ENCODE measurements around the gene NRXN3.

The NRXN3 gene

DNA sequence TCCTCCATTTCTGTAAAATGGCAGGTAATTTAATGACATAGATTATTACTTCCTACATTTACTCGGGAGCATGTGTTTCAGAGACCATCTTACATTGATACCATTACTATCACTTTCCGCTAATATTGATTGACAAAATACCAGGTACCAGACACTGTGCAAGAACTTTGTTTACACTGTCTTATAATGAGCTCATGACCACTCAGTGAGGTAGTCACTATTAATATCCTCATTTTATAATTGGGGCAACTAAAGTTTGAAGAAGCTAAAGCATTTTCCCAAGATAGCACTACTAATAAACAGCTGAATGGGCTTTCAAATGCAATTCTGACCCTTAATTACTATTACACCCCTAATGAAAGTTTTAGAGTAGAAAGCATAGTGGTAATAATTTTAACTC lies 1306.4 kb downstream of the NRXN3 start:
- no peak for DNase-seq (ENCODE audit: low read depth)

DNA sequence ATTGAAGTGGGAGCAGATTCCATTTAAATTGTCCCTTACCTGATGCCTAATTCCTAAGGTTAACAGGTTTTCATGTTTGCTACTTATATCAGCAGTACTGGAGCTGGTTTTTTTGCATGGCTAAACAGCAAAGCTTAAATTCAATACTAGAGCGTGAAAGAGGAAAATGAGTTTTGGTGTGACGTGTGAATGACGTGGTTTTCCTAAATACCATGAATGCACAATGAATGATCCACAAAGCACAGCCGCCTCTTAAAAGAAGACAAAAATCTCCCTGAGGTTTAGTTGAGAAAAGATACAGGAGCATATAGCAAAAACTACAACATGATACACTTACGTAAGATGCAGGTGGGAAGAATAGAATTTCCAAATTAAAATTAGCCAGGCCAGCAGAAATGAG lies 1310.0 kb downstream of the NRXN3 start:
- DNase-seq (ENCODE audit: low read depth) = no peak

DNA sequence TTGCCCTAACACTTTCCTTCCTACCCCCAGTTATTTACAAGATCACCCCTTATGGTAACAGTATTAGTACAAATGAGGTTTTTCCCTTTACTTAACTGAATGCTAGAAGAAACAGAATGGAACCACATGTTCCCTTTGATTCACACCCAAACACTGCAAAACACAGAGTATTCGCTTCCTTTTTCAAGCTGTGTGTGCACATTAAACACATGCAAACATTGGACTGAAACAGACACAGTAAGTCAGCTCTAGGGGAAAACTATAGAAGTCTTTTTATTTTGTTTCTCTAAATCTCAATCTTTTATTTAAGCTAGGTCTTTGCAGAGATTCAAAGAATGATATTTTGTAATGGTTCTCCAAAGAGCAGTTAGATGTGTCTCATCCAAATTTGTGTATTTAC lies 1312.7 kb downstream of the NRXN3 start:
- DNase-seq (ENCODE audit: low read depth) = no peak

DNA sequence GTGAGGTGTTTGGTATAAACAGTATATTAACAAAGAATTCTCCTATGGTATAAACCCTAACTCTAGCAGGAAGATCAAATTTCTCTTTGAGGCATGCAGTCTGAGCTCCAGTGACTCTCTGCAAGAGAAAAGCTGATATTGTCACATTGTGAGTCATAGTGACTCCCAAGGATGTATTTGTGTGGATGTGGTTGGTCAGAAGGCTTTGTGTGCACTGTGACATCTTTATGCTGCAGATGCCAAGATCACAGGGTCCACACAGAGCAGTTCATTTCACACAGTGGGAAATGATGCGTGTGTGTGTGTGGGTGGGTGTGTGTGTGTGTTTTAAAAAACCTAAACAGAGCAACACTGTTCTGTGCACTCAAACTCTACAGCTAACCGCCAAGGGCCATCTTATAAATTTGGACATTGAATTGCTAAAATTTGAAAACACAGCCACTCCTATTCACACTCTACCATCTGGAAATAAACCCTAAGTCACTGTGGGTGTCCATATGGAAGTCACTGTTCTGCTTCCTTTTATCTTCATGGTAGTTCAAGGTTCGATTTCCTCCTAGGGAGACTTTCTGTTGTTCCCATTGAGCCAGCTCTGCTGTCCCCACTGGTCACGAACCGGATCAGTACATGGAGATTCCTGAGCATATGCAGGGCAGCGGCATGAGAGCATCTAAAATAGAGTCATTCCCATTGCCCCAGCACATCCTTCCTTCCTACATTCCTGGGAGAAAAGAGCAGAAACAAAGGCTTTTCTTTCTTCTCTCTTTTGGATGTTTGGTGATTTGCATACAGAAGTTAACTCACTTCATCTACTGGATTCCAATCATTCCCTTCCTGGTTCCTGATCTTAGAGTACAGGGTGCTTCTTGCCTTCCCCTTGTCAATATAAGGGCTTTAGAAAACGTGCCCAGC lies 1313.6 kb downstream of the NRXN3 start:
- DNase-seq (ENCODE audit: low read depth) = no peak

DNA sequence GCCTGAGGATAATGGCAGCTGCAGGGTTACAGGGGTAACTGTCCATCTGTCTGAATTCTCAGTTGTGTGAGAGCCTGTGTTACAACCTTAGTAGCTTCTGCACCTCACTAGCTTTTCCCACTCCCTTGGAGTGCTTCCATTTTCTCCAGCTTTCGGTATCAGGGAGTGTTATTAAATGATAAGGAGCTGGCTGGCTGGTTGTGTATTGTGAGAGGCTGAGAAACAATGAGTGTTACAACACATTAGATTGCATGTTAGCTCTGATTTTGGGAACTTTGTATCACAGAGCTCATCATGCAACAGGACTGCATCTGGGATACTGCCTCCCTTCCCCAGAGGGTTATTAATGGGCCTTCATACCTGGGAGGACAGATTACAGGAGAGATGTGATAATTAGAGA lies 1317.5 kb downstream of the NRXN3 start:
- DNase-seq (ENCODE audit: low read depth) = no peak

DNA sequence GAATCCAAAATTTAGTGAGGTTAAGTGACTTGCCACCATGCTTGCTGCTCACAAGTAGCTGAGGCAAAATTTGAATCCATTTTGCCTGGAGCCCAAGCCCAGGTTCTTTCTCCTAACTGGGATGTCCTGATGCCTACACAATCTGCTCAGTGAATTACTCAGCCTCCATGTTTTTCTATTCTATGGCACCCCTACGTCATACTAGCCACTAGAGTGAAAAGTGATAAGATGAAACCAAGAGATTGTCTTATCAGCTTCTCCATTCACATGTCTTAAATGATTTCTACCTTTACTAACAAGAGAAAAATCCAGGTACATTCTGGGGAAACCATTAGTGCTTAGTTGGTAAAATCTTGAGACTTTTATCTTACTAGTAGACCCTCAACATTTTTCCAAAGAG lies 1321.0 kb downstream of the NRXN3 start:
- no peak for DNase-seq (ENCODE audit: low read depth)

DNA sequence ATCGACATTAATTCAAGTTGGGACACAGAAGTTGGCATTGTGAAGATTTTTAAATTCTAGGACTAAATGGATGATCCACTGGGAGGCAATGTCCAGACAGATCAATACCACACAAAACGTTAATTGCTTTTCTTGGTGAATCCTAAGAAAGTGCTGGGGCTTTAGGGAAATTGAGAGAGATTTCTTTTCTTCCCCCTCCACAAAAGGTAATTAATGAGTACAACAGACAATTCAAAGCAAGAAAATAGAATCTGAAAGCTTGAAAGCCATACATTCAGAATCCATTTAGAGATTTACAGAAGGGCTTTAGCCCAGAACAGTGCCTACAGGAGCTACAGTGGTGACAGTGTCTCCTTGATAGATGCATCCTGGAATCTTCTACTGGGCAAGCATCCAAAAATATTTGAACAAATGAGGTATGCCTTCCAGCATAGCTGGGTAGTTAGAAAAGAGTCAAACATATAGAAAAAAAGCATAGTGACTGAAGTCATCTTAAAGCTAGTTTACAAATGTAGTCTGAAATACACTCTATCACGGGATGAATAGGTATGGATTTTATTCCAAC lies 1323.0 kb downstream of the NRXN3 start:
- DNase-seq (ENCODE audit: low read depth) = no peak

DNA sequence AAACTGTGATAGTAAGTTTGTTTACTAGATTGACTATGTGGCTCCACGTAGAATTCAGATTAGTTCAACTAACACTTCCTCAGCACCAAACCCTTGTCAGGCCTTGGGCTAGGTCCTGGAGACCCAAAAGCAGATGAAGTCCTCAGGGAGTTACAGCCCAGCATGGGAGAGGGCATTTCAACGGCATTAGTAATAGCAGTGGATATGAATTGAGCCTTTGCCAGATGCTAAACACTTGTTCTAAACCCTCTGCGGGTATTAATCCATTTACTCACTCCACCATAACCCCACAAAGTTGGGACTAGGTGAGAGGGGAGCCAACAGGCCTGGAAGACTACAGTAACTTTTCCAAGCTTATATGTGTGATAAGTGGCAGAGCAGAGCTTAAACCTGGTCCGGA lies 1326.5 kb downstream of the NRXN3 start:
- DNase-seq (ENCODE audit: low read depth) = no peak

DNA sequence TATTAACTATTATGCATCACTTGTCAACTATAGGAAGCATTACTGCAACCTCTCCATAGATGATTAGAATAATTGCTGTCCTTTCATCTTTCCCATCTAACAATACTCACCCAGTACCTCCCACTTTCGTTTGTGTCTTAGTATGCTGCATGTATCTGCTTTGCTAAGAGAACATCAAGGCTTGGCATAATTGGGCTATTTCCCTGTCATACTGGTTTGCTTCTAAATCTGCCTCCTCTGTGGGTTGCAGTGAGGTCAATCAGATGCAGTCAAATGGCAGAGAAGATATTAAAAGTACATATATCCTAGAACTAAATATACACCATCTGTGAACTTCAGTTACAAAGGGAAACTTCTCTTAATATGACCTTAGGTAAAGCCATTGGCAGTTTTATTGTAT lies 1330.3 kb downstream of the NRXN3 start:
- no peak for DNase-seq (ENCODE audit: low read depth)

DNA sequence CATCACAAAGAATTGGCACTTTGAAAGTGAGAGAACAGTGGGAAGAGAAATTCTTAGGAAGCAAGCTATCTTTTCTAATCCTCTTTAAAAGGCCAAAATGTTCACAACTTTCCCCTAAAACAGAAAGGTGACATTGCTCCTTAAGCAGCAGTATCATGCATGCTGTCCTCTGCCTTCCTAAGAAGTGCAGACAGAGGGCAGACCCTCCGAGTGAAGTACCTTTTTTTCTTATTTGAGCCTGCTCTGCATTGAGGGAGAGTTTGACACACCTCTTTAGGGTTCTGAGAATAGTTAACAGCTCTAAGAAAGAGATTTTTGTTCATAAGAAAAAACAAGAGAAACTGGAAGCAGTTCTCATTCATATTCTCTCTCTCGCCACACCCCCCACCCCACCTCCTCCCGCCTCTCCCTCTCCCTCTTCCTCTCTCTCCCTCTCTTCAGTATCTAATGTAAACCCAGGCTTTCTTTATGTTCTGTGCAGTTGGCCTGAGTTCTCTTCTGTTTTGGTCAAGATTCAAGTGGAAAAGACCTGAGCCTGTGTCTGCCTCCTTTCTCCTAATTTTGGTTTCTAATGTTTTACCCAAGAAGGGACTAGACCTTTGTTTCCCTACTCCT lies 1332.1 kb downstream of the NRXN3 start:
- no peak for DNase-seq (ENCODE audit: low read depth)

DNA sequence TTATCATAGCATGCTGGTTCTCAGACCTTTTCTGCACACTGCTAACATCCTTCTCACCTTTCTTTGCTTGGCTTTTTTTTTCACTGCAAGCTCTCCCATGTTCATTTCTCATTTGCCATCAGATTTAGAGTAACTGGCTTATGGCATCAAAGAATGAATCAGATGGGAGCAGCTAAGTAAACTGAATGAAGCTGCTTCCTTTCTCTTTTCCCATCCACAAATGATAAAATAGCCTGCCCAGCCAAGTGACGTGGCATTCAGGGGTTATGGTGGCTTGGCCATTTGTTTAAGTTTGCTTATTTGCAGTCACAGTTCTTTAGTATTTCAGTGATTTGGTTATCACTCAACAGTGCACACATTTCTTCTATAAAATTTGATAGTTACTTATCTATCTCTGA lies 1332.6 kb downstream of the NRXN3 start:
- no peak for DNase-seq (ENCODE audit: low read depth)

DNA sequence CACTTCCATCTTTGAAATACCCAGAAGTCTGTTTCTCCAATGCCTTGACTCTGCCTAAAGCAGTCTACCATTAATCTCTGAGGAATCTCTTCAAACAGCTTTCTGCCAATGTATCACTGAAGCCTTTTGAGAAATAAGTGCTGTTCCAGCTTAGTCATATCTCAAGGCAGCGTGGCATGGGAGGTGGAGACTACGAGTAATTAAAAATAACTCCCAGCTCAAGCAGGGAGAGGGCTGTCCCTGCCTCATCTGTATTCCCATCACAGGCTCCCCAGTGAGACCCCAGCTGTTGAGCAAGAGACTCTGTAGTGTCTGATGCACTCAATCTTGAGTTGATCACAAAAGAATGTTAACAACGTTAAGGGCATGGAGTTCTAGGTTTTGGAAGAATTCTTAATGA lies 1340.5 kb downstream of the NRXN3 start:
- no peak for DNase-seq (ENCODE audit: low read depth)

DNA sequence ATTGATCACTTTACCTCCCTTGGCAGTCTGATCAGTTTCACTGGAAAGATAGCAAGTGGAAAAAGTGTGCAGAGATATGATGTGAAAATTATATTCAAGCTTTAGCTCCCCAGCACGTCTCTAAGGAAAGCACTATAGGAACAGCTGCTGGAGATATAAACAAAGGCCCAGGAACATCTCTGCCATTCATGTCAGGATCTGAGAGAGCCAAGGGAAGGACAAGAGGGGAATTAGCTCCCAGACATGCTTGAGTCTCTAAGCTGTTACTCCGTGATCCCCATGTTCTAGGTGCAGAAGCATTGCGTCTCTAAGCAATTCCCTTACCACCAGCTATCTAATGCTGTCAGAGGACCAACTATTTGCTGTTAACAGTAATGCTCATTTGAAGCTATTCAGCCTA lies 1341.0 kb downstream of the NRXN3 start:
- no peak for DNase-seq (ENCODE audit: low read depth)

DNA sequence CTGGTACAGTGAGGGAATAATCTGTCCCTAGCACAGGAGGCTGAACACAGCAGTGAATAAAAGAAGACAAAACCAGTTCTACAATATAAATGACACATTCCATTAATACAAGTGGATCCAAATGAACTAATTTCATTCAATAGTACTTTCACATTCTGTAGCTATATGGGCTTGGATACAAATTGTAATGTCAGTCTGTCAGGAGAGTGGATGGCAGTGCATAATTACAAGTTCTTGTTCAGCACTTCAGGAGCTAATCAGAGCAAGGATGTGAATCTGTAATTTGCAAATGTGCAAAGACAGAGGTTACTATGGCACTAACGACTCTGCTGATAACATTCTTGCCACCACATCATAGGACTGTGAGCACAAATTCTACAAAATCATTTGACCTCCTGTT lies 1343.3 kb downstream of the NRXN3 start:
- no peak for DNase-seq (ENCODE audit: low read depth)

DNA sequence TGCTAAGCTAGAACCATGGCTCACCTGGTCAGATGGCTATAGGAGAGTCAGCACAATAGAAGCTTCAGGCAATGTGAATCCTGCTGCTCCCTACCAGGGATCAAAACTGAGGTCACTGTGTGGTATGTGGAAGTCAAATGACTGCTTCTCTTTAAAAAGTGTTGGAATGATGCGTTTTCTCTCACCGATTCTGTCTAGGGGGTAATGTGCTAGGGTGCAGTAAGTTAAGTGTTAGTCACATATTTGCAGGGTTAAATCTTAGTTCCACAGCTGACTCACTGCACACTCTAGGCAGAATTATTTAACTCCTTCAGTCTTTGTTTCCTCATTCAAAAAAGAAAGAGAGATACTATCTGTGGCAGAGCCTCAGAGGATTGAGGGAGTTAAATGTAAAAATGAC lies 1344.5 kb downstream of the NRXN3 start:
- no peak for DNase-seq (ENCODE audit: low read depth)

DNA sequence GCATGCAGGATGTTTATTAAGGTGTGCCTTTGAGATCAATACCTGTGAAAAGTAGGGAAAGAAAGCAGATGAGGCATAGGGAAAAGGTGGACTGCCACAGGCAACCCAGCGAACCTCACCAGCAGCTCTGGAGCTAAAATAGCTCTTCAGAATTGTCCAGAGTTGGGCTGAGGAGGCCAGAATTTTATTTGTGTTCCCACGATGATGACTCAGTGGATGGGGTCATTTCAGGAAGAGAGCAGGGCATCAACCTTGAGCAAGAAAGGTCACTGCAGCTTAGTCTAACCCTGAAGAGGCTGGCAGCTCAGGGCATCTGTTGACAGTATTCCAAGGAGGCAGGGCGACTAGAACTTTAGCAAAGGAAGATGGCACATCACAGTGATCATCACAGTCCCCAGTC lies 1345.0 kb downstream of the NRXN3 start:
- no peak for DNase-seq (ENCODE audit: low read depth)

DNA sequence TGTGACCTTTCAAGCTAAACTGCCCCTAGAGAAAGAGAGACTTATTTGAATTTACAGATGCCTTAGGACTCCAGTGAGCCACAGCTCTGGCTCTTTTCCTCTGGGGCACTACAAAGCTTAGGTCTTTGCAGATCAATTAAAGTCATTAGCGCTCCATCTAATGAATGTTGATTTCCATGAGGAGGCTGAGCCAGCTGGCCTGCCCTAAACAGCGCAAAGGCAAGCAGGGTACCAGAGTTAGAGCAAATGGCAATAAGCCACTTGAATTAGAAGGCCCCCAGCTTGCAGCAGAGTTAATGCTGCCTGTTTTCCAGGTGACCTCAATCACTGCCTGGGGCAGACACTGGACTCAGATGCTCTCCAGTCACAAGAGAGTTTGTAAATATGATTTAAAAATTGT lies 1345.8 kb downstream of the NRXN3 start:
- DNase-seq (ENCODE audit: low read depth) = no peak

DNA sequence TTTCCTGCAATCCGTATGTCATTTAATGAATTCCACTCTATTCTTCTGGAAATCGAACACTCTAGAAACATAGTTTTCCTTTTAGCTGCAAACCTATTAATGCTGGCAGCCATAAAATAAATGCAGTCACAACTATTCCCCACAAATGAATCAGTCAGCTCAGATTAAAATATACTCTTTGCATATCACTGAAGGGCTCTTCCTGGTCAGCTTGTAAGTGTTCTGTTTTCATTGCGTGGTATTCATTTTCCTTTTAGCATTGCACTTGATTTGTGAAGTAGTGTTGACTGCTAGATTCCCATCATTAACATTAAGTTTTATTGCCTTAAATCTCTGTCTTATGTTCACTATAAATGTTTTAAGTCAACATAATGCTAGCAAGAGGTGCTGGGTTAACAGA lies 1355.2 kb downstream of the NRXN3 start:
- DNase-seq (ENCODE audit: low read depth) = no peak

DNA sequence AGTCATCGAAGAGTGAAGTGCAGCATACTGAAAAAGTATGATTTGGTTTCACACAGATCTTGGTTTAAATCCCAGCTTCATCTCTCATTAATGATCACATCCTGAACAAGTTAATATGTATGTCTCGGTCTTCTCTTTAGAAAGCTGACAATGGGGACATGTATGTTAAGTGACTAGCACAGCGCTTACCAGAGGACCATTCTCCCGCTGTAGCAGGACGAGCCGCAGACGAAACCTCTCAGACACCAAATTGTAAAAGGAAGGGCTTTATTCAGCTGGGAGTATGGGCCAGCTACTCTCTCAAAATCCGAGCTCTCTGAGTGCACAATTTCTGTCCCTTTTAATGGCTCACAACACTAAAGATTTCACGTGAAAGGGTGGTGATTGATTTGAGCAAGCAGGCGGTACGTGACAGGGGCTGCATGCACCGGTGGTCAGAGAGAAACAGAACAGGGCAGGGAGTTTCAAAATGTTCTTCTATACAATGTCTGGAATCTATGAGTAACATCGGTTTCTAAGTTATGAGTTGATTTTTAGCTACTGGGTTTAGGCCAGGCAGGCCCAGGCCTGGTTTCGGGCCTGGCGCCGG lies 1358.7 kb downstream of the NRXN3 start:
- DNase-seq (ENCODE audit: low read depth) = no peak

DNA sequence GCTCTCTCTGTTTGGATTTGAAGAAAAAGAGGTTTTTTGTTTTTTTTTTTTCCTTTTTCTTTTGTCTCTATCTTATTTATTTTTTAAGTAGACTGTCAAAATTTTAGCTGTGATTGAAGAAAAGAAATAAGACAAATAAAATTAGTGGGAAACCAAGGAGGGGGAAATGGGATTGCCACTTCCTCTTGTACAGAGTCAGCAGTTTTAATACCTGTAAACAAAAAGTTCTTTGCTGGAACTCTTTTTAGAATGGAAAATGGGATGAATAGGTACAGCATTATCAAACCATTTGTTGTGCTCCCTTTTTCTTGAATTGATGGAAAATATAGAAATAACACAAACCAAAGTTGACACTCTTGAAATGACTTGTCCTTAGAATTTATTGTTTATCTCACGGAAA lies 1360.4 kb downstream of the NRXN3 start:
- no peak for DNase-seq (ENCODE audit: low read depth)

DNA sequence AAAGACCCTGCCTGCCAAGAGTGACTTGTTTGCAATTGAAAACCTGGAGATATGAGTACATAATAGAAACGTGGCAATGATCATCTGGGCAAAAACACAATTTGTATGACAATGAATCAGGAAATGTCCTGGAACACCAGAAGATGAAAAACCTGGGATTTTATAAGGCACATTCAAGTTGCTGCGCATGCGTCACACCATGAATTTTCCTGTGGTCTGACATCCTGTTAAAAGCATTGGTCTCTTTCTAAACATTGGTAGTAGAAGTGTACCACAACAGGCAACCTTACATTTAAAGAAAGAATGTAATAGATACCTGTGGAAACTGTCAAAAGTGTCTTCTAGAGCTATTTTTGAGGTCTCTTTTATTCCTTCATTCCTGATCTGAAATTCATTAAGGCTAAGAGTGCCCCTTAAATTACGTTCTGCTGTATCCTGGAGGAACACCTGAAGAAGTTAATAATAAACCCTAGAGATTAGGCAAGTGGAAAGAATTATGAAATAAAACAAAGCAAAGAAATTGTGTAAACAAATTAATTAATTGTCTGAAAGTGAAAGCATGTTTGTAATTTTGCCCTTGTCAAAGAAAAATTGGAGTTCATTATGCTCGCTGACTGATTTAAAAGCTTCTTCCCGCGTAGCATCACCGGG lies 1364.7 kb downstream of the NRXN3 start:
- DNase-seq (ENCODE audit: low read depth) = no peak

DNA sequence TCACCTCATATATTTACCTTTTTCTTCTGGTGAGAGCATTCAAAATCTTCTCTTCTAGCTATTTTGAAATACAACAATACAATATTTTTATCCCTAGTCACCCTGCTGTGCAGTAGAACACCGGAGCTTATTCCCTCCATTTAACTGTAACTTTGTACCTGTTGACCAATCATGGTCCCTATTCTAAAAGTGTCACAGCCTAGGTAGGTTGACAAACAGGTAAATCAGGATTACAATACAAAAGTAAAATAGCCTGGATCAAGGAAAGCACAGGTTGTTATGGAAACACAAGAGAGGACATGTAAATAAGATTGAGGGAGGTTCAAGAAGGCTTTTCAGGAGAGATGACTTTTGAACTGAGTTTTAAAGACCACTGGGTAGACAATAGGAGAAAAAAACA lies 1370.2 kb downstream of the NRXN3 start:
- DNase-seq (ENCODE audit: low read depth) = no peak

DNA sequence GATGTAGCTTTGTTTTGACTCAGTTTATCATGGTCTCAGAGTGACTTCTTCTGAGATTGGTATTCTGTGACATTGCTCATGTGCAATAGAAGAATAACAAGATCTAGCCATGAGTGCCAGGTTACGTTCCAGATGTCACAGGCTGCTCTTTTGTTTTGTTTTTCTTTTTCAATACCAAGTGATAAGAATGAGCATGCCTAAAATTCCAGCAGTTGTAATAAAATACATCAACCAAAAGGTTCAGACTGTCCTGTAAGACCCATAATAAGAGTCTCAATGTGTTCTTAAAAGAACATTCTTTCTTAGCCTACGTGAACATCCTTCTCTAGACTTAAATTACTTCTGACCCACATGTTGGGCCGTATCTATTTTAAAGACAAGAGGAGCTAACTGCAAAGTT lies 1371.9 kb downstream of the NRXN3 start:
- no peak for DNase-seq (ENCODE audit: low read depth)
